ENCODE results near the gene RCAN1. TPM values are rescaled to one million over a fixed set of nuclear protein-coding genes. Genes with fewer than 3 reads are reported as not detected.
A peak's percentile ranks its signal among the peaks of the same experiment; 100 is the strongest.

Gene RCAN1
- 10 to 100 TPM; 20.5 to 50.3 (median 26.2) TPM for total RNA-seq

DNA sequence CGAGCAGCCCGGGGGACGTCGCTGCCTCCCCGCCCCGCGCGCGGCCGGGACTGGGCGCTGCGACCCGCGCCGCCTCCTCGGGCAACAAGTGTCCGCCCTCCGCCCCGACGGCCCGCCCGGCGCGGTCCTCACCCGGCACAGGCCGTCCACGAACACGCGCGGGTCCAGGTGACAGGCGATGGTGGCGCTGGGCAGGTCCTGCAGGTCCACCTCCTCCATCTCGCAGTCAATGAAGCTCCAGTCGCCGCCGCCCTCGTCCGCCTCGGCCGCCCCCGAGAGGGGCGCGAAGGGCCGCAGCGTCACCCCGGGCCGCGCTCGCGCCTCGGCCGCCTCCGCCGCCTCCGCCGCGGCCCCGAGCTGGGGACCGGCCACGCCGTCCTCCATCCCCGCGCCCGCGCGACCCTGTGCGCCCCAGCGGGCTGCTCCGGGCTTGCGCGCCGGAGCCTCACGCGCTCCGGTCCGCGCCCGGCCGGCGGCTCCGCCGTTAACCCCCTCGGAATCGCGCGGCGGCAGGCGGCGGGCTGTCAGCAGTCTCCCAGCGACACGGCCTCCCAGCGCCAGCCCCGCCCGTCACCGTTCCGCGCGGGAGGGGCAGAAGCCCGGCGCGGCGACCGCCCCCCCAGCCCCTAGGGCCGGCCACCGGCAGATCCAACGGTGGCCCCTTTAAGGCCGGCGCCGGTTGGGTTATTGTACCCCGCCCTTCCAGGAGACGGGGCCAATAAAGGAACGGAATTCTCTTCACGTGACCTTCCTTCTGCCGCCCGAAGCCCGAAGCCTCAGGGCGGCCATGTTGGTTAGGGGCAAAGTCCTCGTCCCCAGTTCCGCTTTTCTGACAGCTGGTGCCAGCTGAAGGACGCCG, at the start of gene RCAN1:
Gene RCAN1, minus strand, starts transcription at position 486 of the 859 bp plus-strand sequence. Its CDS starts 102 bp downstream, at position 384.
- Histone ChIP-seq H3K27me3 (no peaks in the 10 kb centered on the region), H3K36me3 (no peaks in the 10 kb centered on the region), H3K4me1 (peaks cover 0 to 11% (median 4%) of the 10 kb centered on the region in 4 donors), H3K27ac (peak within 1 kb of the TSS; percentile 73 to 93 (median 82)), H3K9me3 (no peaks in the 10 kb centered on the region), H3K4me3 (peak within 1 kb of the TSS; percentile 55 to 99 (median 74))
- TF ChIP-seq, protein P1, sequence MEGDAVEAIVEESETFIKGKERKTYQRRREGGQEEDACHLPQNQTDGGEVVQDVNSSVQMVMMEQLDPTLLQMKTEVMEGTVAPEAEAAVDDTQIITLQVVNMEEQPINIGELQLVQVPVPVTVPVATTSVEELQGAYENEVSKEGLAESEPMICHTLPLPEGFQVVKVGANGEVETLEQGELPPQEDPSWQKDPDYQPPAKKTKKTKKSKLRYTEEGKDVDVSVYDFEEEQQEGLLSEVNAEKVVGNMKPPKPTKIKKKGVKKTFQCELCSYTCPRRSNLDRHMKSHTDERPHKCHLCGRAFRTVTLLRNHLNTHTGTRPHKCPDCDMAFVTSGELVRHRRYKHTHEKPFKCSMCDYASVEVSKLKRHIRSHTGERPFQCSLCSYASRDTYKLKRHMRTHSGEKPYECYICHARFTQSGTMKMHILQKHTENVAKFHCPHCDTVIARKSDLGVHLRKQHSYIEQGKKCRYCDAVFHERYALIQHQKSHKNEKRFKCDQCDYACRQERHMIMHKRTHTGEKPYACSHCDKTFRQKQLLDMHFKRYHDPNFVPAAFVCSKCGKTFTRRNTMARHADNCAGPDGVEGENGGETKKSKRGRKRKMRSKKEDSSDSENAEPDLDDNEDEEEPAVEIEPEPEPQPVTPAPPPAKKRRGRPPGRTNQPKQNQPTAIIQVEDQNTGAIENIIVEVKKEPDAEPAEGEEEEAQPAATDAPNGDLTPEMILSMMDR (IDR thresholded peaks at IDR 0.05) = no peak
- peak; percentile 26 to 36 for TF ChIP-seq POLR2A (IDR thresholded peaks at IDR 0.05)
- peak; percentile 89 to 96 (median 90) for DNase-seq

DNA sequence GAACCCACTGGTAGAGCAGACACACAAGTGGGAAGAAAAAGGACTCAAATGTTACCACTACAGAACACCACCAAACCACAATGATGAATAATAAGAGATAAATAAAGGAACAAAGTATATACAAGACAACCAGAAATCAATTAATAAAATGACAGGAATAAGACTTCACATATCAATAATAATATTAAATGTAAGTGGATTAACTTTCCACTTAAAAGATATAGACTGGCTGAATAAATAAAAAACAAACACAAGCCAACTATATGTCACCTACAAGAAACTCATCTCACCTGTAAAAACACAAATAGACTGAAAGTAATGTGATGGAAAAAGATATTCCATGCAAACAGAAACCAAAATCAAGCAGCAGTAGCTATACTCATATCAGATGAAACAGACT, 46.9 kb upstream of the RCAN1 start:
- peaks cover 0 to 9% (median 0%) of the 10 kb centered on the region in 4 donors for H3K9me3 ChIP-seq
- H3K4me3 ChIP-seq = no peak overlapping the region
- peaks cover 0 to 3% of the 10 kb centered on the region in 2 donors for H3K27me3 ChIP-seq
- DNase-seq = no peak
- H3K4me1 ChIP-seq = no peaks in the 10 kb centered on the region
- no peaks in the 10 kb centered on the region for H3K36me3 ChIP-seq
- TF ChIP-seq, protein P1 (IDR thresholded peaks at IDR 0.05) = no peak
- no peak for TF ChIP-seq POLR2A (IDR thresholded peaks at IDR 0.05)
- no peak overlapping the region for H3K27ac ChIP-seq

DNA sequence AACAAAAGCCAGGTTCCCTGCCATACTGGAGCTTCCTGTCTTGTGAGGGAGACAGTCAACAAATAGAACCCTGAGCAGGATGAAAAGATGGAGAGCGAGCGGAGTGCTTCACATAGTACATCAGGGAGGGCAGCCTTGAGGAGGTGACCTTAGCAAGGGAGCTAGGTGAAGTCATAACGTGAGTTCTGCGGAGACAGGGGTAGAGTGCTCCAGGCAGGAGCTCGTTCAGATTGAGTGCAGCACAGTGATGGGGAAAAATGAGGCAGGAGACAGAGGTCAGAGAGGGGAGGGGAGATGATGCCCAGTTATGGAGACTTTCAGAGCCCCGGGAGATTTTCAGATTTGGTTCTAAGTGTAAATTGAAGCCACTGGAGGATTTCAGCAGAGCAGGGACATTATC, 38.6 kb upstream of the RCAN1 start:
- DNase-seq = no peak
- Histone ChIP-seq H3K27ac (no peak overlapping the region), H3K27me3 (peaks cover 0 to 1% of the 10 kb centered on the region in 2 donors), H3K4me1 (no peaks in the 10 kb centered on the region), H3K36me3 (no peaks in the 10 kb centered on the region), H3K4me3 (no peak overlapping the region), H3K9me3 (no peaks in the 10 kb centered on the region)
- no peak for TF ChIP-seq POLR2A (IDR thresholded peaks at IDR 0.05)
- TF ChIP-seq, protein P1 (IDR thresholded peaks at IDR 0.05) = no peak

DNA sequence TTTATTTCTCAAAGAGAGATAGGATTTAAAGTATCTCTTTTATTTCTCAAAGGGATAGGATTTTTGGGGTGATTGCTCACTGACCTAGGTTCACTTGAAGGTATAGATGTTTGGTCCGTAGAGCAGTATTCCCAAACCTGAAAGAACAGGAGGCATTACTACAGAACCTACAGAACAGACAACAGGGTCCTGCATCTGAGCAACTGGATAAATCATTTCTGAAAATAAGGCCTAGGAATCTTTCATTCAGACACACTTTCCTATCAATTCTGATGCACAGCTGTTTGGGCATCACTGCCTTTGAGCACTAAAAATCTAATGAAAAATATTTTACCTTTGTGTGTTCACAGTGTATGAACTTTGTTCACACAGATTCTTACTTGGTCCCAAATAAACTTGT, 36.7 kb upstream of the RCAN1 start:
- DNase-seq = no peak
- H3K4me1 ChIP-seq = no peaks in the 10 kb centered on the region
- no peak overlapping the region for H3K27ac ChIP-seq
- no peak for TF ChIP-seq POLR2A (IDR thresholded peaks at IDR 0.05)
- TF ChIP-seq, protein P1 (IDR thresholded peaks at IDR 0.05) = no peak
- H3K9me3 ChIP-seq = no peaks in the 10 kb centered on the region
- H3K4me3 ChIP-seq = no peak overlapping the region
- no peaks in the 10 kb centered on the region for H3K27me3 ChIP-seq
- no peaks in the 10 kb centered on the region for H3K36me3 ChIP-seq

DNA sequence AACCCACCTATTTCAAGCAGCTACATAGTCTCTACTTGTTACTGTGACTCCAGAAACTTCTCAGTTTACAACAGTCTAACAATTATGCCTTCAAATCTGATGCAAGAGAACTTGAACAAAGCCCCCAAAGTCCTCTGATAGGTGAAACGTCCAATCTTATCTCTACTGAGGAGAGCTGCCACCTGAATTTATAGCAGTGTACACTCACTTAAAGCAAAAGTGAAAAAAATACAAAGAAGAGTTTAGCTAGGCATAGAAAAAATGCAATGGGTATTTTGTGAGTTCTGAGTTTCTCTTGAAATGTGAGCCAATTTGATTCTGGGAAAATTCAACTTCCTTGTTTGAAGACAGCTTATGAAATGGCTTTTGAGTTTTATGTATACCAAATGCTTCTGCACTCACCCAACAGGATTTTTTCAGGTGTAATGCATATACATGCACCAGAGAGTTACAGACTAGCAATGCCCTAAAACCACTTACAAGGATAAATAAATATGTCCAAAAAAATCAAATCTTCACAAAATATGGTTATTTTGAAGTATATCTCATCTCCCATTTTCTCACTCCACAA, 36.0 kb upstream of the RCAN1 start:
- no peaks in the 10 kb centered on the region for H3K9me3 ChIP-seq
- TF ChIP-seq, protein P1 (IDR thresholded peaks at IDR 0.05) = no peak
- TF ChIP-seq POLR2A (IDR thresholded peaks at IDR 0.05) = no peak
- DNase-seq = no peak
- no peak overlapping the region for H3K4me3 ChIP-seq
- H3K27me3 ChIP-seq = no peaks in the 10 kb centered on the region
- no peaks in the 10 kb centered on the region for H3K4me1 ChIP-seq
- no peak overlapping the region for H3K27ac ChIP-seq
- no peaks in the 10 kb centered on the region for H3K36me3 ChIP-seq
